Mesenchymal stem cell (in vitro differentiated cells and primary cell): ENCODE measurements around the gene NPHP1.

Source experiments
- DNase-seq: peaks from one replicate; pipeline ENCODE4 v3.0.0-alpha.2; 2013
- H2AFZ ChIP-seq: one replicate; pipeline ENCODE4 v1.6.1; 2013; ENCODE audit warnings: low read depth, mild to moderate bottlenecking, control low read depth, inconsistent platforms, low read length, moderate library complexity
- H2AK5ac ChIP-seq: 2 replicates; pipeline ENCODE4 v1.6.1; 2013; ENCODE audit warnings: low read length, moderate library complexity, mild to moderate bottlenecking, inconsistent platforms; ENCODE audit not compliant: severe bottlenecking
- H2BK120ac ChIP-seq: one replicate; pipeline ENCODE4 v1.6.1; 2013; ENCODE audit warnings: low read depth, mild to moderate bottlenecking, inconsistent platforms, low read length, moderate library complexity
- H2BK12ac ChIP-seq, 2 experiments: one replicate each; pipeline ENCODE4 v1.6.1; 2013; ENCODE audit warnings: inconsistent platforms in 2 of 2, low read length in 2 of 2, mild to moderate bottlenecking in 2 of 2, moderate library complexity in 2 of 2, control low read depth in 1 of 2
- H2BK15ac ChIP-seq: one replicate; pipeline ENCODE4 v1.6.1; 2013; ENCODE audit warnings: mild to moderate bottlenecking, low read depth, inconsistent platforms; ENCODE audit not compliant: poor library complexity, severe bottlenecking
- H2BK5ac ChIP-seq: 2 replicates; pipeline ENCODE4 v1.6.1; 2013; ENCODE audit warnings: low read depth, mild to moderate bottlenecking, low read length, control low read depth, inconsistent platforms; ENCODE audit not compliant: poor library complexity, severe bottlenecking
- H3K14ac ChIP-seq, 2 experiments: one replicate each; pipeline ENCODE4 v1.6.1; 2013; ENCODE audit warnings: inconsistent platforms in 2 of 2, low read length in 2 of 2, control low read depth in 1 of 2, mild to moderate bottlenecking in 1 of 2, moderate library complexity in 1 of 2
- H3K18ac ChIP-seq, 2 experiments: one replicate each; pipeline ENCODE4 v1.6.1; 2013; ENCODE audit warnings: inconsistent platforms in 2 of 2, low read length in 2 of 2, control low read depth in 1 of 2, low read depth in 1 of 2, mild to moderate bottlenecking in 1 of 2
- H3K23ac ChIP-seq, 2 experiments: one replicate each; pipeline ENCODE4 v1.6.1; 2013; ENCODE audit warnings: inconsistent platforms in 2 of 2, low read length in 2 of 2, mild to moderate bottlenecking in 2 of 2, moderate library complexity in 2 of 2, control low read depth in 1 of 2
- H3K27ac ChIP-seq: 2 replicates; pipeline ENCODE4 v1.5.1; 2013; ENCODE audit warnings: mild to moderate bottlenecking, moderate library complexity, low read length, control low read depth, inconsistent platforms; ENCODE audit not compliant: poor library complexity, severe bottlenecking
- H3K27me3 ChIP-seq, 2 experiments: 2 replicates each; pipeline versions ENCODE4 v1.6.1 to v1.7.0; 2013; ENCODE audit warnings: low read length in 2 of 2, mild to moderate bottlenecking in 2 of 2, moderate library complexity in 2 of 2, control low read depth in 1 of 2, inconsistent platforms in 1 of 2; ENCODE audit not compliant: control insufficient read depth in 1 of 2, insufficient read depth in 1 of 2
- H3K36me3 ChIP-seq, 2 experiments: 2 replicates each; pipeline versions ENCODE4 v1.6.1 to v1.7.0; 2013; ENCODE audit warnings: low read length in 2 of 2, control low read depth in 1 of 2, inconsistent platforms in 1 of 2, low read depth in 1 of 2, mild to moderate bottlenecking in 1 of 2; ENCODE audit not compliant: insufficient read depth in 2 of 2, control insufficient read depth in 1 of 2
- H3K4ac ChIP-seq, 2 experiments: one replicate each; pipeline ENCODE4 v1.6.1; 2013; ENCODE audit warnings: inconsistent platforms in 2 of 2, low read length in 2 of 2, mild to moderate bottlenecking in 2 of 2, moderate library complexity in 2 of 2, control low read depth in 1 of 2, low read depth in 1 of 2
- H3K4me1 ChIP-seq: 2 replicates; pipeline ENCODE4 v1.6.1; 2013; ENCODE audit warnings: low read depth, low read length, control low read depth; ENCODE audit not compliant: control insufficient read depth, insufficient read depth
- H3K4me2 ChIP-seq: 2 replicates; pipeline ENCODE4 v1.6.1; 2013; ENCODE audit warnings: low read length, mild to moderate bottlenecking, inconsistent platforms; ENCODE audit not compliant: poor library complexity, severe bottlenecking
- H3K4me3 ChIP-seq, 2 experiments: 2 replicates each; pipeline versions ENCODE4 v1.5.1 to v1.7.0; 2013; ENCODE audit warnings: low read length in 2 of 2, mild to moderate bottlenecking in 2 of 2, control low read depth in 1 of 2, low read depth in 1 of 2; ENCODE audit not compliant: insufficient read depth in 1 of 2
- H3K79me1 ChIP-seq: replicated peaks from 2 replicates; pipeline ENCODE4 v1.6.1; 2013; ENCODE audit warnings: mild to moderate bottlenecking, control low read depth, low read length, inconsistent platforms; ENCODE audit not compliant: poor library complexity, severe bottlenecking
- H3K9ac ChIP-seq: 2 replicates; pipeline ENCODE4 v1.7.0; 2013; ENCODE audit warnings: mild to moderate bottlenecking, low read length, moderate library complexity
- H3K9me3 ChIP-seq: 2 replicates; pipeline ENCODE4 v1.7.0; 2013; ENCODE audit warnings: mild to moderate bottlenecking, low read length; ENCODE audit not compliant: control insufficient read depth
- H4K8ac ChIP-seq: one replicate; pipeline ENCODE4 v1.6.1; 2013; ENCODE audit warnings: inconsistent platforms, mild to moderate bottlenecking, low read length, moderate library complexity
- H4K91ac ChIP-seq: one replicate; pipeline ENCODE4 v1.6.1; 2013; ENCODE audit warnings: mild to moderate bottlenecking, low read length, inconsistent platforms
- WGBS: methylation state at CpG from one replicate; pipeline ENCODE4 v1.1.7; 2013; ENCODE audit warnings: mixed read lengths; 5-methylcytosine and 5-hydroxymethylcytosine counted together

The NPHP1 gene

GRCh38 chr2:110216803-110217202 lies 12.0 kb upstream of the NPHP1 start:
- H3K14ac ChIP-seq = no peak overlapping the region
- peaks cover 29 to 56% of the 10 kb centered on the region in 2 experiments for H3K27me3 ChIP-seq
- H2AFZ ChIP-seq = no peak overlapping the region
- no peaks in the 10 kb centered on the region for H3K9me3 ChIP-seq
- H2AK5ac ChIP-seq = no peak overlapping the region
- no peak overlapping the region for H3K23ac ChIP-seq
- no peak overlapping the region for H3K9ac ChIP-seq
- peaks cover 2% of the 10 kb centered on the region for H3K79me1 ChIP-seq
- no peak for DNase-seq
- no peak overlapping the region for H2BK5ac ChIP-seq
- no peak overlapping the region for H3K27ac ChIP-seq
- no peaks in the 10 kb centered on the region for H3K4me1 ChIP-seq
- H4K91ac ChIP-seq = no peak overlapping the region
- H3K4me3 ChIP-seq = no peak overlapping the region
- H3K36me3 ChIP-seq = no peaks in the 10 kb centered on the region
- no peak overlapping the region for H3K18ac ChIP-seq
- H4K8ac ChIP-seq = no peak overlapping the region
- H3K4ac ChIP-seq = no peak overlapping the region
- no peak overlapping the region for H2BK12ac ChIP-seq
- no peak overlapping the region for H2BK15ac ChIP-seq
- H3K4me2 ChIP-seq = no peak overlapping the region
- no peak overlapping the region for H2BK120ac ChIP-seq

GRCh38 chr2:110216199-110216598 lies 11.4 kb upstream of the NPHP1 start:
- Histone ChIP-seq H2BK120ac (no peak overlapping the region), H2BK15ac (no peak overlapping the region), H3K27me3 (peaks cover 29 to 52% of the 10 kb centered on the region in 2 experiments), H3K4me2 (no peak overlapping the region), H3K36me3 (no peaks in the 10 kb centered on the region), H3K4me3 (no peak overlapping the region), H3K9me3 (no peaks in the 10 kb centered on the region), H3K27ac (no peak overlapping the region), H4K8ac (no peak overlapping the region), H3K4me1 (no peaks in the 10 kb centered on the region), H2AK5ac (no peak overlapping the region), H2BK12ac (no peak overlapping the region), H4K91ac (no peak overlapping the region), H3K18ac (no peak overlapping the region), H3K9ac (no peak overlapping the region), H3K14ac (no peak overlapping the region), H2AFZ (no peak overlapping the region), H3K79me1 (peaks cover 2% of the 10 kb centered on the region), H3K23ac (no peak overlapping the region), H3K4ac (no peak overlapping the region), H2BK5ac (no peak overlapping the region)
- DNase-seq = no peak
- 62% methylated on average over 3 of the region's 3 CpGs for WGBS

GRCh38 chr2:110215566-110216158 lies 10.8 kb upstream of the NPHP1 start:
- Histone ChIP-seq H3K4me1 (no peaks in the 10 kb centered on the region), H2AFZ (no peak overlapping the region), H3K27ac (no peak overlapping the region), H2BK120ac (no peak overlapping the region), H3K27me3 (peaks cover 29 to 49% of the 10 kb centered on the region in 2 experiments), H2AK5ac (no peak overlapping the region), H3K9ac (no peak overlapping the region), H3K18ac (no peak overlapping the region), H3K79me1 (peaks cover 6% of the 10 kb centered on the region), H3K14ac (no peak overlapping the region), H4K8ac (no peak overlapping the region), H2BK12ac (no peak overlapping the region), H3K23ac (no peak overlapping the region), H3K4me3 (no peak overlapping the region), H3K4ac (no peak overlapping the region), H3K4me2 (no peak overlapping the region), H3K9me3 (no peaks in the 10 kb centered on the region), H2BK5ac (no peak overlapping the region), H4K91ac (no peak overlapping the region), H3K36me3 (peaks cover 0 to 3% of the 10 kb centered on the region in 2 experiments), H2BK15ac (no peak overlapping the region)
- 84% methylated on average over 4 of the region's 4 CpGs for WGBS
- DNase-seq = no peak

GRCh38 chr2:110215091-110215490 lies 10.3 kb upstream of the NPHP1 start:
- no peak overlapping the region for H3K9ac ChIP-seq
- H3K36me3 ChIP-seq = peaks cover 3% of the 10 kb centered on the region in 2 experiments
- no peak overlapping the region for H3K27ac ChIP-seq
- H2BK15ac ChIP-seq = no peak overlapping the region
- H3K79me1 ChIP-seq = peaks cover 7% of the 10 kb centered on the region
- no peak overlapping the region for H2BK120ac ChIP-seq
- no peak overlapping the region for H3K4ac ChIP-seq
- H3K18ac ChIP-seq = no peak overlapping the region
- no peak for DNase-seq
- H4K91ac ChIP-seq = no peak overlapping the region
- H3K14ac ChIP-seq = no peak overlapping the region
- WGBS = 100% methylated on average over 1 of the region's 2 CpGs
- no peak overlapping the region for H3K23ac ChIP-seq
- H2AFZ ChIP-seq = no peak overlapping the region
- H4K8ac ChIP-seq = no peak overlapping the region
- no peak overlapping the region for H3K4me2 ChIP-seq
- no peak overlapping the region for H2BK5ac ChIP-seq
- no peaks in the 10 kb centered on the region for H3K9me3 ChIP-seq
- H3K27me3 ChIP-seq = peaks cover 29 to 46% of the 10 kb centered on the region in 2 experiments
- H2BK12ac ChIP-seq = no peak overlapping the region
- no peak overlapping the region for H3K4me3 ChIP-seq
- no peaks in the 10 kb centered on the region for H3K4me1 ChIP-seq
- no peak overlapping the region for H2AK5ac ChIP-seq
